Measurements from ENCODE around the gene PCK2. TPM values are rescaled to one million over a fixed set of nuclear protein-coding genes. Genes with fewer than 3 reads are reported as not detected.

PCK2 gene
- total and polyA plus RNA-seq, 4 donors = 8.9 to 91.7 (median 38.2) TPM

DNA sequence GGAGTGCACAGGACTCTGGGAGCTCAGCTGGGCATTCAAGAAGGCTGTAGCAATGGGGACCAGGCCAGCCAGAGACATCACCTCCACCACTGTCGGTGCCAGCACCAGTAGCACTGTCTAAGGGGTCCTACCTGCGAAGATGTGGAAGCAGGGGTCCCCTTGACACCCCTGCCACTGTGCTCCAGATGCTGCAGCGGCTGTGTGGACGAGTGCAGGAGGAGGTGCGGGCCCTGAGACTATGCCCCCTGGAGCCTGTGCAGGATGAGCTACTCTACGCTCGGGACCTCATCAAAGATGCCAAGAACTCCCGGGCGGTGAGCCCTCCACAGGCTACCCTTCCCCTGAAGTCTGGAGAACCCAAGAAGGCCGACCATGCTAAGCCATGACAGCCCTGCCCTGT, 33.7 kb upstream of the PCK2 start:
- no peak overlapping the region for H3K27ac ChIP-seq (ENCODE audit: low read depth in 1 of 2, low read length in 1 of 2)
- no peaks in the 10 kb centered on the region for H3K9me3 ChIP-seq (ENCODE audit: control insufficient read depth in 4 of 4, insufficient read depth in 3 of 4, low read length in 3 of 4)
- no peaks in the 10 kb centered on the region for H3K27me3 ChIP-seq (ENCODE audit: control insufficient read depth in 3 of 3, insufficient read depth in 3 of 3, low read length in 2 of 3)
- H3K4me3 ChIP-seq = no peak overlapping the region
- no peak overlapping the region for H3K9ac ChIP-seq (ENCODE audit: insufficient read depth in 1 of 2, low read length in 2 of 2)
- H3K36me3 ChIP-seq (ENCODE audit: control insufficient read depth in 4 of 4, insufficient read depth in 4 of 4, low read length in 4 of 4) = no peaks in the 10 kb centered on the region
- 94% methylated on average over 10 of the region's 10 CpGs for WGBS, 2 donors
- peaks cover 0 to 4% (median 0%) of the 10 kb centered on the region in 5 donors for H3K4me1 ChIP-seq (ENCODE audit: control insufficient read depth in 5 of 5, insufficient read depth in 5 of 5, low read length in 5 of 5)
- TF ChIP-seq, protein P1, sequence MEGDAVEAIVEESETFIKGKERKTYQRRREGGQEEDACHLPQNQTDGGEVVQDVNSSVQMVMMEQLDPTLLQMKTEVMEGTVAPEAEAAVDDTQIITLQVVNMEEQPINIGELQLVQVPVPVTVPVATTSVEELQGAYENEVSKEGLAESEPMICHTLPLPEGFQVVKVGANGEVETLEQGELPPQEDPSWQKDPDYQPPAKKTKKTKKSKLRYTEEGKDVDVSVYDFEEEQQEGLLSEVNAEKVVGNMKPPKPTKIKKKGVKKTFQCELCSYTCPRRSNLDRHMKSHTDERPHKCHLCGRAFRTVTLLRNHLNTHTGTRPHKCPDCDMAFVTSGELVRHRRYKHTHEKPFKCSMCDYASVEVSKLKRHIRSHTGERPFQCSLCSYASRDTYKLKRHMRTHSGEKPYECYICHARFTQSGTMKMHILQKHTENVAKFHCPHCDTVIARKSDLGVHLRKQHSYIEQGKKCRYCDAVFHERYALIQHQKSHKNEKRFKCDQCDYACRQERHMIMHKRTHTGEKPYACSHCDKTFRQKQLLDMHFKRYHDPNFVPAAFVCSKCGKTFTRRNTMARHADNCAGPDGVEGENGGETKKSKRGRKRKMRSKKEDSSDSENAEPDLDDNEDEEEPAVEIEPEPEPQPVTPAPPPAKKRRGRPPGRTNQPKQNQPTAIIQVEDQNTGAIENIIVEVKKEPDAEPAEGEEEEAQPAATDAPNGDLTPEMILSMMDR (IDR thresholded peaks at IDR 0.05; ENCODE audit: control extremely low read depth, extremely low read depth) = no peak
- ATAC-seq (ENCODE audit: insufficient read depth, low FRiP score) (no peak), DNase-seq (no peak)

DNA sequence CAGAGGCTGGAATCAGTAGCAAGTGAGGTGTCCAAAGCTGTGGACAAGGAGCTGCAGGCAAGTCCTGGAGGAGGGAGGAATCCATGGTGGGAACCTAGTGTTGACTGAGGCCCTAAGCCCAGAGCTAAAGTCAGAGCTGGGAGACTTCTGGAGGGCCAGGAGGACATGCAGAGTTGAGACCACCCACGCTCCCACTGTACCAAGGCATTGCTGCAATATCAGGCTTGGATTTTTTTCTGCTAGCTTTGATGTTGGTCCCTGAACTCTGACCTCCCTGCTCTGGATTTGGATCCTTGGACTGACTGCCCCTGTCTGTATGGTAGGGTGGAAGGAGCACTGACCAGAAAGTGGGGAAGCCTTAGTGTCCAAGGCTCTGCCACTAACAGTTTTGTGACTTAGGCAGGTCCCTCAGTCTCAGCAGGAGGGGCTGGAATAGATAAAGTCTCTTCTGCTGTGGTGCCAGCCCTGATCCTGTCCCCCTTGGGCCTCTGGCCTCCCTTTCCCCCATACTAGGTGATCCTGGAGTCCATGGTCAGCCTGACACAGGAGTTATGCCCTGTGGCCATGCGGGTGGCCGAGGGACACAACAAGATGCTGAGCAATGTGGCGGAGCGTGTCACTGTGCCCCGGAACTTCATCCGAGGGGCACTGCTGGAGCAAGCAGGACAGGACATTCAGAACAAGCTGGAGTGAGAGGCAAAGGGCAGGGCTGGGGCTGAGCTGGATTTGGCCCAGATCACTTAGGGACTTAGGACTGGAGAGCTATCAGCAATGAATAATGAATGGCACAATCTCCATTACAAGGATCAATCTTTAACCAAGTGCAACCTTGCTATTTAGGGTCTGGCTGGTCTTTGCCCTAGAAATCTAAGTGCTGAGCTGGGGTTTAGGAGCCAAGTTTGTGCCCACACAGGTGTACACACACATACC, 32.9 kb upstream of the PCK2 start:
- TF ChIP-seq, protein P1 (IDR thresholded peaks at IDR 0.05; ENCODE audit: control extremely low read depth, extremely low read depth) = no peak
- Histone ChIP-seq H3K4me3 (no peak overlapping the region), H3K9ac (ENCODE audit: insufficient read depth in 1 of 2, low read length in 2 of 2) (no peak overlapping the region), H3K27ac (ENCODE audit: low read depth in 1 of 2, low read length in 1 of 2) (no peak overlapping the region), H3K27me3 (ENCODE audit: control insufficient read depth in 3 of 3, insufficient read depth in 3 of 3, low read length in 2 of 3) (no peaks in the 10 kb centered on the region), H3K36me3 (ENCODE audit: control insufficient read depth in 4 of 4, insufficient read depth in 4 of 4, low read length in 4 of 4) (no peaks in the 10 kb centered on the region), H3K9me3 (ENCODE audit: control insufficient read depth in 4 of 4, insufficient read depth in 3 of 4, low read length in 3 of 4) (no peaks in the 10 kb centered on the region), H3K4me1 (ENCODE audit: control insufficient read depth in 5 of 5, insufficient read depth in 5 of 5, low read length in 5 of 5) (peaks cover 0 to 4% (median 0%) of the 10 kb centered on the region in 5 donors)
- DNase-seq (no peak), ATAC-seq (ENCODE audit: insufficient read depth, low FRiP score) (no peak)
- WGBS, 2 donors = 96% methylated on average over 7 of the region's 7 CpGs

DNA sequence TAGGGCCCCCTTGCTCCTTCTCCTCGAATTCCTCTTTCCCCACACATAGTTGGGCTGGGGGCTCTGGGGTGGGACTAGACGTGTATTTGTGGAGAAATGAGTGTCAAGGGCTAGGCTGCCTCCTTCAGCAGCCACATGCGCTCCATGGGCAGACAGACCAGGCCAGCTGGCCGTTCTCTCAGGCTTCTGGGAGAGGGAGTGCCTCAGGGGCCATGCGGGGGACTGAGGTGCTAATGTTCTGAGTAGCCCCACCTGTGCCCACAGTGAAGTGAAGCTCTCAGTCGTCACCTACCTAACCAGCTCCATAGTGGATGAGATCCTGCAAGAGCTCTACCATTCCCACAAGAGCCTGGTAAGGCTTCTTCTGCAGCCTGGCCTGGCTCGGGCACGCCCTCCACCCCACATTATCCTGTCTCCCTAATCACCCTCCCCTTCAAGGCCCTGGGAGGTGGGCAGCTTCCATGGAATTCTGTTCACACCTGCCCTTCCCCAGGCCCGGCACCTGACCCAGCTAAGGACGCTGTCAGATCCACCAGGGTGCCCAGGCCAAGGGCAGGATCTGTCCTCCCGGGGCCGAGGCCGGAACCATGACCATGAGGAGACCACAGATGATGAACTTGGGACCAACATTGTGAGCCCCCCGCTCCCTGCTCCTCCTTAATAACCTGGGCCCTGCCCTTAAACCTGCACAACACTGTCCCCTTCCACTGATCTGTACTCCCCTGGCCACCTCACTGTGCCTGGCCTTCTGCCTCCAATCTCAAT, 31.7 kb upstream of the PCK2 start:
- DNase-seq (no peak), ATAC-seq (ENCODE audit: insufficient read depth, low FRiP score) (no peak)
- H3K36me3 ChIP-seq (ENCODE audit: control insufficient read depth in 4 of 4, insufficient read depth in 4 of 4, low read length in 4 of 4) = no peaks in the 10 kb centered on the region
- TF ChIP-seq, protein P1 (IDR thresholded peaks at IDR 0.05; ENCODE audit: control extremely low read depth, extremely low read depth) = no peak
- H3K27me3 ChIP-seq (ENCODE audit: control insufficient read depth in 3 of 3, insufficient read depth in 3 of 3, low read length in 2 of 3) = no peaks in the 10 kb centered on the region
- H3K4me3 ChIP-seq = no peak overlapping the region
- no peaks in the 10 kb centered on the region for H3K9me3 ChIP-seq (ENCODE audit: control insufficient read depth in 4 of 4, insufficient read depth in 3 of 4, low read length in 3 of 4)
- H3K9ac ChIP-seq (ENCODE audit: insufficient read depth in 1 of 2, low read length in 2 of 2) = no peak overlapping the region
- WGBS, 2 donors = 89 to 93% methylated on average over 14 of the region's 14 CpGs
- no peak overlapping the region for H3K27ac ChIP-seq (ENCODE audit: low read depth in 1 of 2, low read length in 1 of 2)
- peaks cover 0 to 4% (median 0%) of the 10 kb centered on the region in 5 donors for H3K4me1 ChIP-seq (ENCODE audit: control insufficient read depth in 5 of 5, insufficient read depth in 5 of 5, low read length in 5 of 5)

Data from lung (tissue), 12 donors.